HCT116 (cell line): ENCODE measurements around the gene SLK. TPM values are rescaled to one million over a fixed set of nuclear protein-coding genes. Genes with fewer than 3 reads are reported as not detected.

Experiments used
- ATAC-seq: fragments of 200-7000 bp; cut with Tn5 transposase; 2 replicates; pipeline ENCODE4 v1.9.1; 2020; ENCODE audit warnings: mild to moderate bottlenecking, moderate library complexity
- BruUV-seq: library from RNA; stranded (reverse); fragments of 400-500 nt; replicated peaks from 2 replicates; lab custom pipeline; 2021; lab: Mats Ljungman, UMichigan
- CTCF ChIA-PET: fragments of 300-600 bp; sonication (Branson Sonifier 250); formaldehyde crosslinking; loops from one replicate; lab custom pipeline; 2021; ENCODE audit warnings: antibody characterized with exemption; lab: Charles Lee
- POLR2A ChIA-PET: fragments of 300-600, 350-600 bp; sonication (Branson Sonifier 250); formaldehyde crosslinking; loops from one replicate; lab custom pipeline; 2021; ENCODE audit warnings: antibody characterized with exemption; lab: Charles Lee
- RAD21 ChIA-PET, 2 experiments: fragments of 300-600 bp; sonication (Branson Sonifier 250); formaldehyde crosslinking; loops; one replicate each; lab custom pipeline; 2023; ENCODE audit warnings: low total read pairs in 2 of 2; ENCODE audit not compliant: uncharacterized antibody in 2 of 2, unreplicated experiment in 2 of 2, low non-redundant PET in 1 of 2; lab: Charles Lee
- DNase-seq: peaks from one replicate; pipeline ENCODE4 v3.0.0-alpha.2; 2010; ENCODE audit warnings: low read depth, low spot score
- H2AFZ ChIP-seq: fragments of 200-600 bp; shearing (Covaris generic), sonication (generic); 2 replicates; pipeline ENCODE4 v1.6.1; 2017; ENCODE audit warnings: low read depth, mixed run types, mixed read lengths, antibody characterized with exemption, low read length; ENCODE audit not compliant: poor library complexity, severe bottlenecking
- H3K27ac ChIP-seq: 2 replicates; pipeline ENCODE4 v1.5.1; 2012; ENCODE audit warnings: low read depth, low read length
- H3K27me3 ChIP-seq: fragments of 200-600 bp; sonication (generic); 2 replicates; pipeline ENCODE4 v1.6.1; 2016; ENCODE audit warnings: mixed run types, low read length, mixed read lengths; ENCODE audit not compliant: insufficient read depth
- H3K36me3 ChIP-seq, 2 experiments: fragments of 200-500 bp in 1 of 2; fragments of 200-600 bp in 1 of 2; sonication (Bioruptor generic) in 1 of 2; sonication (generic) in 1 of 2; 2 replicates each; pipeline versions ENCODE4 v1.5.1 to v1.6.1; 2014 to 2016; ENCODE audit warnings: low read length in 2 of 2, inconsistent platforms in 1 of 2, mixed read lengths in 1 of 2, mixed run types in 1 of 2; ENCODE audit not compliant: insufficient read depth in 2 of 2, control insufficient read depth in 1 of 2
- H3K4me1 ChIP-seq, 2 experiments: fragments of 200-600 bp in 1 of 2; sonication (generic) in 1 of 2; 2 replicates each; pipeline versions ENCODE4 v1.5.1 to v1.6.1; 2012 to 2017; ENCODE audit warnings: low read length in 2 of 2, inconsistent platforms in 1 of 2, mild to moderate bottlenecking in 1 of 2, mixed read lengths in 1 of 2, mixed run types in 1 of 2, moderate library complexity in 1 of 2; ENCODE audit not compliant: insufficient read depth in 2 of 2, control insufficient read depth in 1 of 2
- H3K4me2 ChIP-seq: fragments of 200-600 bp; sonication (generic); 2 replicates; pipeline ENCODE4 v1.6.1; 2017; ENCODE audit warnings: mixed run types, low read length, mixed read lengths
- H3K4me3 ChIP-seq, 2 experiments: fragments of 200-600 bp in 1 of 2; sonication (generic) in 1 of 2; replicated peaks in 1 of 2; 2 replicates each; pipeline ENCODE4 v1.5.1; 2011 to 2016; ENCODE audit warnings: low read length in 2 of 2, control low read depth in 1 of 2, low read depth in 1 of 2, mild to moderate bottlenecking in 1 of 2, mixed read lengths in 1 of 2, mixed run types in 1 of 2
- H3K79me2 ChIP-seq: fragments of 200-600 bp; sonication (generic); 2 replicates; pipeline ENCODE4 v1.6.1; 2017; ENCODE audit warnings: mild to moderate bottlenecking, mixed run types, low read length, moderate library complexity, mixed read lengths; ENCODE audit not compliant: insufficient read depth
- H3K9ac ChIP-seq: fragments of 200-600 bp; sonication (generic); 2 replicates; pipeline ENCODE4 v1.6.1; 2016; ENCODE audit warnings: low read length, mixed read lengths
- H3K9me2 ChIP-seq: fragments of 200-600 bp; sonication (generic), shearing (Covaris generic); 2 replicates; pipeline ENCODE4 v1.6.1; 2017; ENCODE audit warnings: mixed run types, mild to moderate bottlenecking, moderate library complexity; ENCODE audit not compliant: insufficient read depth
- H3K9me3 ChIP-seq, 2 experiments: fragments of 200-500 bp in 1 of 2; fragments of 200-600 bp in 1 of 2; sonication (Bioruptor generic) in 1 of 2; sonication (generic) in 1 of 2; 2 replicates each; pipeline ENCODE4 v1.6.1; 2014 to 2017; ENCODE audit warnings: low read length in 2 of 2, mixed read lengths in 2 of 2, inconsistent platforms in 1 of 2, low read depth in 1 of 2, mild to moderate bottlenecking in 1 of 2, mixed run types in 1 of 2, moderate library complexity in 1 of 2; ENCODE audit not compliant: control insufficient read depth in 1 of 2, insufficient read depth in 1 of 2
- H4K20me1 ChIP-seq: fragments of 200-600 bp; sonication (generic), shearing (Covaris generic); 2 replicates; pipeline ENCODE4 v1.6.1; 2017; ENCODE audit warnings: mixed run types, mild to moderate bottlenecking, moderate library complexity; ENCODE audit not compliant: insufficient read depth
- EGR1 ChIP-seq: IDR thresholded peaks from 2 replicates; pipeline ENCODE4 v1.6.1; 2012; ENCODE audit warnings: low read depth
- ELF1 ChIP-seq: IDR thresholded peaks from 2 replicates; pipeline ENCODE4 v1.6.1; 2012; ENCODE audit warnings: low read depth, borderline replicate concordance
- EZH2 ChIP-seq: fragments of 200-600 bp; sonication (generic); IDR thresholded peaks from 2 replicates; pipeline ENCODE4 v1.6.1; 2017; ENCODE audit warnings: antibody characterized with exemption, mixed run types
- FOSL1 ChIP-seq: IDR thresholded peaks from 2 replicates; pipeline ENCODE4 v1.6.1; 2012; ENCODE audit warnings: low read depth
- JUND ChIP-seq: IDR thresholded peaks from 2 replicates; pipeline ENCODE4 v1.6.1; 2012
- POLR2AphosphoS5 ChIP-seq: IDR thresholded peaks from 2 replicates; pipeline ENCODE4 v1.6.1; 2011; ENCODE audit warnings: mild to moderate bottlenecking, low read depth, low read length, moderate library complexity
- SIN3A ChIP-seq: IDR thresholded peaks from 2 replicates; pipeline ENCODE4 v1.6.1; 2012; ENCODE audit warnings: low read depth
- TCF7L2 ChIP-seq: IDR thresholded peaks from 2 replicates; pipeline ENCODE4 v1.7.0; 2011; ENCODE audit warnings: borderline replicate concordance, inconsistent platforms; ENCODE audit not compliant: insufficient read depth, insufficient read length; ENCODE audit errors: extremely low read depth
- YY1 ChIP-seq: IDR thresholded peaks from 2 replicates; pipeline ENCODE4 v1.6.1; 2011; ENCODE audit warnings: low read length, low read depth, moderate library complexity, mild to moderate bottlenecking; ENCODE audit not compliant: insufficient replicate concordance; ENCODE audit errors: extremely low read depth
- ZNF274 ChIP-seq: fragments of 200-500 bp; sonication (Bioruptor generic); IDR thresholded peaks from 2 replicates; pipeline ENCODE4 v1.6.1; 2014; ENCODE audit warnings: mild to moderate bottlenecking, low read depth, low read length, inconsistent platforms
- intact Hi-C: fragments of 100-400 bp; cut with micrococcal nuclease; formaldehyde crosslinking; loops from 2 replicates; pipeline ENCODE4 v1.10.0; 2022
- total RNA-seq: library from RNA; stranded (reverse); gene quantifications from one replicate; pipeline ENCODE4 v1.2.1, GENCODE V29; 2021; ENCODE audit not compliant: unreplicated experiment
- TF ChIP-seq, protein P1 (sequence below), 3 experiments: fragments of 200-600 bp in 1 of 3; sonication (generic) in 1 of 3; IDR thresholded peaks in 2 of 3; conservative IDR thresholded peaks in 1 of 3; 2 replicates each; pipeline ENCODE4 v1.5.1; 2012 to 2017; ENCODE audit warnings: low read depth in 2 of 3, low read length in 2 of 3, antibody characterized with exemption in 1 of 3, borderline replicate concordance in 1 of 3, control low read depth in 1 of 3, mild to moderate bottlenecking in 1 of 3, mixed read lengths in 1 of 3, mixed run types in 1 of 3, moderate library complexity in 1 of 3; ENCODE audit not compliant: insufficient read depth in 1 of 3

The SLK gene
- total RNA-seq, 1 experiment from 2014 or later: 44.2 TPM

DNA sequence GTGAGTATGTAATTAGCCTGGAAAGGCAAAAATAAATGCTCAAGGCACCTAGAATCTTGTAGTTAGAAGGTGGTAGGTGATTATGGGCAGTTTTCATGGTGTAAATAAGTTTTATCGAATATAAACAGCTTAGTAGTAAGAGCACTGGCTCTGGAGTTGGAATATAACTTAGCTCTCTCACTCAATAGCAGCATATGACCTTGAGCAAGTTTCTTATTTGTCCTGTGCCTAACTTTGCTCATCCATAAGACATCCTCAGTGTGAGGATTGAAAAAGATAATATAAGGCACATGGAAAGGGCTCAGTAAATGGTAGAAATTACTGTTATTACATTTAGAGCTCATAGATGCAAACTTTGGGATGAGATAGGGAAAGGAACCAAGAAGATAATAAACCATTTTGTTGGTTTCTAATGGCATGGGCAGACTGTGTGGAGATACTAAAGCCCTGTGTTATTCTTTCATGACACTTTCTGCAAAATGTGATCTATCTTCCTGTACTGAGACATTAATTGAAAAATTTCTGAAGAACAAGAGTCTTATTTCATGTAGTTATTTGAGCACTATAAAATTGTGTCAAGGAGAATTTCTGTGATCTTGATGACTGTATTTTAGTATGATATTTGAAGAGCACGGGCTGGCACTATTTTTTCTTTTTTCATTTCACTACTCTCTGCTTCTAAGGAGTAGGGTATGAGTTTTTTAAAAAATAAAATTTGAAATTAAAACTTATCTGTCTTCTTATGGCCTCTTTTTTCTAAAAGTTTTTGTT, 3.1 kb downstream of the SLK start:
- Histone ChIP-seq H3K27me3 (no peaks in the 10 kb centered on the region), H2AFZ (no peak overlapping the region), H3K4me2 (peak overlapping the region; percentile 89), H3K9me2 (no peaks in the 10 kb centered on the region), H3K9ac (no peak overlapping the region), H4K20me1 (no peaks in the 10 kb centered on the region; the same call in 1 of the 2 replicates), H3K9me3 (no peaks in the 10 kb centered on the region), H3K27ac (no peak overlapping the region), H3K4me3 (no peak overlapping the region), H3K4me1 (peaks cover 24 to 40% of the 10 kb centered on the region in 2 experiments; a peak in 3 of 4 replicates), H3K79me2 (peaks cover 72% of the 10 kb centered on the region), H3K36me3 (no peaks in the 10 kb centered on the region; a peak in 1 of 4 replicates)
- ChIA-PET RAD21 (no interaction called here), CTCF (interaction anchor here (1.2 kb wide), 1 partner anchor 12 kb away, joined by 4 read pairs; no protein-coding TSS in a partner anchor), POLR2A (interaction anchor here (1.2 kb wide), 2 partner anchors 13 to 53 kb away, joined by 4 to 5 read pairs; no protein-coding TSS in a partner anchor)
- no peak for TF ChIP-seq TCF7L2
- TF ChIP-seq YY1: no peak
- no peak for TF ChIP-seq ELF1
- TF ChIP-seq POLR2AphosphoS5: no peak
- TF ChIP-seq JUND: no peak; the same call in 1 of the 2 replicates
- no peak for TF ChIP-seq EZH2
- TF ChIP-seq EGR1: no peak
- no peak for TF ChIP-seq FOSL1
- no peak for TF ChIP-seq SIN3A
- TF ChIP-seq, protein P1, sequence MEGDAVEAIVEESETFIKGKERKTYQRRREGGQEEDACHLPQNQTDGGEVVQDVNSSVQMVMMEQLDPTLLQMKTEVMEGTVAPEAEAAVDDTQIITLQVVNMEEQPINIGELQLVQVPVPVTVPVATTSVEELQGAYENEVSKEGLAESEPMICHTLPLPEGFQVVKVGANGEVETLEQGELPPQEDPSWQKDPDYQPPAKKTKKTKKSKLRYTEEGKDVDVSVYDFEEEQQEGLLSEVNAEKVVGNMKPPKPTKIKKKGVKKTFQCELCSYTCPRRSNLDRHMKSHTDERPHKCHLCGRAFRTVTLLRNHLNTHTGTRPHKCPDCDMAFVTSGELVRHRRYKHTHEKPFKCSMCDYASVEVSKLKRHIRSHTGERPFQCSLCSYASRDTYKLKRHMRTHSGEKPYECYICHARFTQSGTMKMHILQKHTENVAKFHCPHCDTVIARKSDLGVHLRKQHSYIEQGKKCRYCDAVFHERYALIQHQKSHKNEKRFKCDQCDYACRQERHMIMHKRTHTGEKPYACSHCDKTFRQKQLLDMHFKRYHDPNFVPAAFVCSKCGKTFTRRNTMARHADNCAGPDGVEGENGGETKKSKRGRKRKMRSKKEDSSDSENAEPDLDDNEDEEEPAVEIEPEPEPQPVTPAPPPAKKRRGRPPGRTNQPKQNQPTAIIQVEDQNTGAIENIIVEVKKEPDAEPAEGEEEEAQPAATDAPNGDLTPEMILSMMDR (IDR thresholded peaks at IDR 0.05 in 2 of 3, conservative IDR thresholded peaks at IDR 0.05 in 1 of 3; ENCODE audit: borderline replicate concordance in 1 of 3, insufficient read depth in 1 of 3, low read depth in 2 of 3, low read length in 2 of 3): no peak
- TF ChIP-seq ZNF274: no peak
- intact Hi-C loops: loop anchor here (5.0 kb wide), 2 partner anchors 48 to 73 kb away; no protein-coding TSS in a partner anchor
- DNase-seq (no peak), ATAC-seq (no peak)
- BruUV-seq: no TSS peak
